GM19468 (cell line): ENCODE measurements around the gene TMPRSS11B.
"Not testable (repeated sequence)": the region's sequence is repeated elsewhere in the genome, so short reads cannot be mapped to it uniquely, and the experiment has no call there.

Experiments used
- ATAC-seq: cut with Tn5 transposase; IDR thresholded peaks from one replicate; pipeline ENCODE4 v1.9.1; 2021; ENCODE audit warnings: mild to moderate bottlenecking, moderate library complexity, moderate number of reproducible peaks; ENCODE audit not compliant: unreplicated experiment; ENCODE audit errors: extremely low read depth

TMPRSS11B gene

DNA sequence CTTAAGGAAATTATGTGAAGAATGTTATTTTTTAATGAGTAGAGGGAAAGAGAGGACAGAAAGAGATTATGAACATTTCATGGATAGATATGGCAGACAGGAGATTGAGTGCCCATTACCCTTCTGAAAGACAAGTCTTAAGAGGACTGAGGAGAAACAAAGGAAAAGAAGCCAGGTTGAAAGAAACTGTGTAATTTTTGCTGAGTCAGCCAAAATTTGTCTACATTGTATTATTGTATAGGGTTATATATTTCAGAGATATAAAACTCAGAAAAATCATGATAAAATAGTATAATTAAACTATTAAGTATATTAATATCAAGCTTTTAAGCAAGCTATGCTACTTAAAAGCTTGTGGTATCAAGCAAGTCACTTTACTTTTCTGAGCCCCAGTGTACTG, 4.9 kb downstream of the TMPRSS11B start:
- no peak for ATAC-seq

DNA sequence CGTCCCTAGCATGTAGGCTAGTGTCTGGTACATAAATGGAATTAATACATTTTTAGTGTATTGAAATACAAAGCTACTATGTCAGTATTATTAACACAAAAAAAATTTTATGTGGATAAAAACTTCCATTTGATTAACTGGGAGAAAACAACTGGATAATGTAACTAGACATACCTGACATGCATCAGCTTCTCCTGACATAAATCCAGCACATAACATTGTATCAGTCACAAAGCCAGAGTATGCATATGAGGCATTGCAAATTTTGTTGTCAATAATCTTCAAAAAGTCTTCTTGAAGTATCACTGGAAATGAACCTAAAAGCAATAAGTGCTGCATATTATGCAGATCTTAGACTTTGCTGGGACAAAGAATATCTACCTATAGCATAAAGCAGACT, 16.9 kb downstream of the TMPRSS11B start:
- ATAC-seq, result no peak

DNA sequence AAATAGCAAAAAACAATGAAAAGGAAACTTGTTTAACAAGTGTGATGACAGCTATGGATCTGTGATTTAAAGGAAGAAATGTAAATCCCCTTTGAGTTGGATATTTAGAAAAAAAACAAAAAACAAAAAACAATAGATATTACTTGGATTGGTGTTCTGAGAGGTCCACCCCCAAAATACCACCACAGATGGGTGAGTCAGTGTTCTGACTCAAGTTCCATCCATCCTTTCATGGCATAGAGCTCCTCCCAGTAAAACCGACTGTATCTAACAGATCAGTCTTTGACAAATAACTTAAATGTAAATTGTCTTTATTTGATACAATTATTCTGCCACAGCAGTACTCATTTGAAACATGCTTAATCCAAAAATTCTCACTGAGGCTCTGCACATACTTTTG, 27.4 kb downstream of the TMPRSS11B start:
- ATAC-seq, result no peak

DNA sequence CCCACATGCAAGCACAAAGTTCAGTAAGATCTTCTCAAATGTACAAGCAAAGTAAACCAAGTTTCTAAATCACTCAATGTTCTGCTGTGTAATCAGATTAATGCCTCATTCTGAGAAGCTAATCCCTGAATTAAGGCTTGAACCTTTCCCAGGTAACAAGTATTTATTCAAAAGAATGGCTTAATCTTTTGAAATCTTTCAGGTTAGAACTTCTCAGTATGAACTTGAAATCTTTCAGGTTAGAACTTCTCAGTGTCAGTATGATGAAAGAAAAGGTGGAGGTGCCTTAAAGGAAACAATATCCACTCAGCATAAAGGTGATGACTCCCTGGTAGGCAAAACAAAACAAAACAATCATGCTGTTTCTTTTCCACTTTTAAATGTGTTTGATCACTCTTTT, 29.0 kb downstream of the TMPRSS11B start:
- ATAC-seq, result no peak

DNA sequence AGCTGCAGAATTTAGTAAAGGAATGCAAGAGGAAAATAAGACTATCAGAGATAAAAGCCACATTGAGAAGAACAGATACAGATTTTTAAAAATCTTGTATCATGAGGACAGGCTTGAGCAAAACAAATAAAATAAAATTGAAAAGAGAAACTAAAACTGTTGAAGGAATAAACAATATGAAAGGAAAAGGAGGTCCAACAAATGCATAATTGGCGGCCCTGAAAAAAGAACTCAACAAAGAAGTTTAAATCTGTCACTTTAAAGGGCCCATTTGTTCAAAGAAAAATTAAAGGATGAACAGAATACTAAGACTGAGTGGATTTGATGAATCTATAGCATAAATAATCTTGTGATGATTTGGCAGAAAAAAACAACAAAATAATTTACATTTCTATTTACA, 36.5 kb downstream of the TMPRSS11B start:
- no peak for ATAC-seq

DNA sequence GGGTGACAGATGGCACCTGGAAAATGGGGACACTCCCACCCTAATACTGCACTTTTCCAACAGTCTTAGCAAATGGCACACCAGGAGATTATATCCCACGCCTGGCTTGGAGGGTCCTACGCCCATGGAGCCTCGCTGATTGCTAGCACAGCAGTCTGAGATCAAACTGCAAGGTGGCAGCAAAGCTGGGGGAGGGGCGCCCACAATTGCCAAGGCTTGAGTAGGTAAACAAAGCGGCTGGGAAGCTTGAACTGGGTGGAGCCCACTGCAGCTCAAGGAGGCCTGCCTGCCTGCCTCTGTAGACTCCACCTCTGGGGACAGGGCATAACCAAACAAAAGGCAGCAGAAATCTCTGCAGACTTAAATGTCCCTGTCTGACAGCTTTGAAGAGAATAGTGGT, 51.2 kb downstream of the TMPRSS11B start:
- not testable (repeated sequence) for ATAC-seq

DNA sequence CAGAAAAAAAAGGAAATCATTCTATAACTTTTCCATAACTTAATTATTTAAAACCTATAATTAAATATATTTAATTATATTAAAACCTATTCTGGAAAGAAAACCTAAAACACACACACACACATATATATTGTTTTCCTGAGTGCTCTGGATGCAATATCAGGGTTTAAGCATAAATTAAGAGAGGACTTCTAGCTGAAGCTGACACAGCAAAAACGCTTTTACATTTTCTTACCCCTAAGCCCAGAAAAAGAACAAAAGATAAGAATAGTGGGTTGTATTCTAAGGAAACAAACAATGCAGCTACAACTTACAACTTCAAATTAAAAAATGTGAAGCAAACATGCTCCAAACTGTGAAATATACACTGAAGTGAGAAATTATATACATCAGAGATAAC, 52.3 kb downstream of the TMPRSS11B start:
- ATAC-seq, result no peak

DNA sequence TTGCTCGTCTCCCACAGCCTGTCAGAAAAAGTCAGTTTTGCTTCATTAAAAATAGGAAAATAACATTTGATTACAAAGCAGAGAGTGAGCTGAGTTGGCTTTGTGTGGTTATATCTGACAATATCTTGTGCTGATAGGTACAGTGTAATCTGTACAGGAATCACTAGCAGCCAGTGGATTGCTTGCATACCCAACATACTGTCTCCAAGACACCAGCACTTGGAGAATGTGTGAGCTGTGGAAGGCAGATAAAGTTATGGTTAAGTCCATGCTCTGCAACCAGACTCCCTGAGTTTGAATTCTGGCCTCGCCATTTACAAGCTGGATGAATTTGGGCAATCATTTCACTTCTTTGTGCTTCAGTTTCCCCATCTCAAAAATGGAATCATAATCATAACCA, 58.3 kb downstream of the TMPRSS11B start:
- no peak for ATAC-seq

DNA sequence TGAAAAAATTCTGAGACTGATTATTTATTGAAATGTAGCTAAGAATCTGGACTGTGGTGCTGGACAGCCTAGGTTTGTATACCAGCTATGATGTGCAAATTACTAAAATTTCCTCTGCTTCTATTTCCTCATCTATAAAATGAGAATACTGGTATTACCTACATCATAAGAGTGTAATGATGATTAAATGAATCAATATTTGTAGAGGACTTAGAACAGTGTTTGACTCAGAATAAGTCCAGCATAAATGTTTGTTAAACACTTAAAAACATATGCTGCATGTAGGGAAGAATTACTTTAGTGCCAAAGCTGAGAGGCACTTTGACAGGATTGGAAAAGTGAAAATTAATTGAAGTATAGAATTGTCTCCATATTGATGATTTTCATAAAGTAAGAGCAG, 60.6 kb downstream of the TMPRSS11B start:
- ATAC-seq, result no peak

DNA sequence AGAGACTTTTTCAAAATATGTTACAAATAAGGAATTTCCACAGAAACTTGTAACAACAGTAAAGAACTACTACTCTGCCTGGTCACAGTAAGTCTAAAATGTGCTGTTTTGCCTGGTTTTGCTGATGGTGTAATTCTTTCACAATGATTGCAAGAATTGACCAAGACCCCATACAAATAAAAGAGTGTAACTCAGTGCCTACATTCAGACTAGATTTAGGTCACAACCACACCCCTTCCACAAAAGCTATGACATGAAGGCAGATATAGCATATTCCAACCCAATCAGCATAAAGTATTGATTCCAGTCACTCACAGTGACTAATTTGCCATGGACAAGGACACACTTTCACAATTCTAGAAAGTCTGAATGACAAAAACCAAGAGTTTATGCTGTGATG, 62.1 kb downstream of the TMPRSS11B start:
- ATAC-seq, result no peak

DNA sequence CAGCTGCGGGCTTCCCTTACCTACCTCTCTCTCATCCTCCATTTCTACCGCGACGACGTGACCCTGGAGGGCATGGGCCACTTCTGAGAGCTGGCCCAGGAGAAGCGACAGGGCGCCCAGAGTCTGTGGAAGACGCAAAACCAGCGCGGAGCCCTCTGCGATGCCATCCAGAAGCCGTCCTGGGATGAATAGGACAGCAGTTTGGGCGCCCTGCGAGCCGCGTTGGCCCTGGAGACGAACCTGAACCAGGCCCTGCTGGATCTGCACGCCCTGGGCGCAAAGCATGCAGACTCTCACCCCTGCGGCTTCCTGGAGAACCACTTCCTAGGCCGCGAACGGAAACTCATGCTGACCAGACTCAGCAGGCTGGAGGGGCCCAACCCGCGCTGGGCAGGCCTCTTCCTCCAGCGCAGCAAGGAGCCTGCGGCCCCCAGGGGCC, 63.1 kb downstream of the TMPRSS11B start:
- no peak for ATAC-seq

DNA sequence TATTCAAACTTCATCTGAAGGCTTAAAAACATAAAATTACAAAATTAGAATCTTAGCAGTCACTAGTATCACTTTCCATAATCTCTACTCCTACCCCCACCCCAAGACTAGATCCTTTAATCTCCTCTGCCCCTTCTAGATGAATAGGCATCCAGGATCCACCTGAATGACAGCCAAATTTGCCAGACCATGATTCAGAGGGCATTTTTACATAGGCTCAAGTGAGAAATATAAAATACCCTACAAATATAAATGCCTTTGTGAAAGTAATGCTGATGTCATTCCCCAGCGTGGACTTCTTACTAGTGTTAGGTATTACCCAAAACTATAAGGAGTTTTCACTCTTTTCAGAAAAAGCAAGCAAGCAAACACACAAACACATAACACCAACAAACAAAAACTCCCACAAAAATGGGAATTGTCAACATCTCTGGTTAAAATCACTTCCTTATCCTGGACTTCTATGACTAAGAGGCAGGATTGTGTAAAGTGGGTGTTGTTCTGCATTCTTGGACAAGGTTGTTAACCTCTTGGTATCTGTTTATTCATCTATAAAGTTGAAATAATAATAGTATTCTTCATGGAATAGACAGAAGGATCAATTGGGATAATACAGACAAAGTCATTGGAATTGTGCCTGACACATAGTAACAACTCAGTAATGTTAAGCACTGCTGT, 64.5 kb downstream of the TMPRSS11B start:
- no peak for ATAC-seq

DNA sequence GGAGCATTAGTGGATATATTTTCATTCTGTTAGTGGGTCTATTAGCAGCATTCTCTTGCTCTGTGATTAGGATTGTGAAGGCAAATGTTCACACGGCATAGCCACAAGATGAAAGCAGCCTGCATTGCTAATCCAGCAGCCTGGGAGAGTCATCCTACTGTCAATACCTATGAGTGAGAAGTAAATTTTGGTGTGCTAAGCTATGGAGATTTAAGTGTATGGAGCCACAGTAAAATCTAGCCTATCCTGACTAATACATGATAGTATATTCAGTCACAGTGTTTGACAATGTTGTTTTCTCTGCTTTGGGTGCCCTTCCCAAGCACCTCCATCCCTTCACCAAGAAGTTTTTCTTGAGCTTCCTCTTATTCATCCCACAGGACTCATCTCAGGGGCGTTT, 68.6 kb downstream of the TMPRSS11B start:
- ATAC-seq, result no peak
